Measurements from ENCODE around the gene NRROS.

GRCh38 chr3:196608693-196609092, 30.8 kb upstream of the NRROS start:
- TF ChIP-seq CTCF (IDR thresholded peaks at IDR 0.05) = no peak
- TF ChIP-seq POLR2A (IDR thresholded peaks at IDR 0.05) = no peak

Data from body of pancreas (tissue), 4 donors.